NT2/D1 (cell line): ENCODE data around the gene TEKT5.
"Not testable (repeated sequence)": the region's sequence is repeated elsewhere in the genome, so short reads cannot be mapped to it uniquely, and the experiment has no call there.

Source experiments
- DNase-seq: peaks from one replicate; pipeline ENCODE4 v3.0.0-alpha.2; 2011; ENCODE audit warnings: low read depth, low spot score
- H3K27me3 ChIP-seq: 2 replicates; pipeline ENCODE4 v1.6.0; 2011; ENCODE audit warnings: mild to moderate bottlenecking; ENCODE audit not compliant: insufficient read length, insufficient read depth
- H3K36me3 ChIP-seq: 2 replicates; pipeline ENCODE4 v1.6.1; 2011; ENCODE audit warnings: mild to moderate bottlenecking, low read length, mixed read lengths; ENCODE audit not compliant: insufficient read depth, insufficient read length
- H3K4me1 ChIP-seq: 2 replicates; pipeline ENCODE4 v1.5.1; 2011; ENCODE audit not compliant: insufficient read depth, insufficient read length
- H3K4me3 ChIP-seq: 2 replicates; pipeline ENCODE4 v1.5.1; 2011; ENCODE audit warnings: low read depth; ENCODE audit not compliant: insufficient read length
- H3K9ac ChIP-seq: 2 replicates; pipeline ENCODE4 v1.6.0; 2011; ENCODE audit warnings: low read depth; ENCODE audit not compliant: insufficient read length
- H3K9me3 ChIP-seq: 2 replicates; pipeline ENCODE4 v1.5.1; 2011; ENCODE audit warnings: mild to moderate bottlenecking, low read length; ENCODE audit not compliant: insufficient read depth
- SUZ12 ChIP-seq: IDR thresholded peaks from 2 replicates; pipeline ENCODE4 v1.6.1; 2011; ENCODE audit not compliant: insufficient read length, insufficient read depth; ENCODE audit errors: extremely low read depth
- YY1 ChIP-seq: IDR thresholded peaks from 2 replicates; pipeline ENCODE4 v1.6.1; 2011; ENCODE audit not compliant: insufficient read length, insufficient read depth
- ZNF274 ChIP-seq: IDR thresholded peaks from 2 replicates; pipeline ENCODE4 v1.6.1; 2011; ENCODE audit warnings: mild to moderate bottlenecking, low read depth, low read length

Gene TEKT5

DNA sequence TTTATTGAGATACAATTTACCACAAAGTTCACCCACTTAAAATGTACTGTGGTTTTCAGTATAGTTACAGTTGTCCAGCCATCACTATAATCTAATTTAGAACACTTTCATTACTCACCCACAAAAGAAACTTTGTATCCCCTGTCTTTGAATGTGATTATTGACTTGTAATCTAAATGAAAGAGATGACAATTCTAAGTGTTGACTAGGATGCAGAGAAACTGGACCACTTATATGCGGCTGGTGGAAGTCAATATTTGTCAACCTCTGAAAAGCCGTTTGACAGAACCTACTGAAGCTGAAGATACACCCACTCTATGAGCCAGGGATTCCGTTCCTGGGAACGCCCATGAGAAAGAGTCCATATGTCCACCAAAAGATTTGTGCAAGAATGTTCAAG, 36.8 kb downstream of the TEKT5 start:
- H3K4me3 ChIP-seq = no peak overlapping the region
- no peaks in the 10 kb centered on the region for H3K27me3 ChIP-seq
- no peak for DNase-seq
- H3K9ac ChIP-seq = no peak overlapping the region
- peaks cover 3% of the 10 kb centered on the region; the same call in 1 of the 2 replicates for H3K9me3 ChIP-seq
- H3K4me1 ChIP-seq = peaks cover 7% of the 10 kb centered on the region
- no peaks in the 10 kb centered on the region for H3K36me3 ChIP-seq
- TF ChIP-seq ZNF274 (no peak), YY1 (no peak), SUZ12 (no peak)

DNA sequence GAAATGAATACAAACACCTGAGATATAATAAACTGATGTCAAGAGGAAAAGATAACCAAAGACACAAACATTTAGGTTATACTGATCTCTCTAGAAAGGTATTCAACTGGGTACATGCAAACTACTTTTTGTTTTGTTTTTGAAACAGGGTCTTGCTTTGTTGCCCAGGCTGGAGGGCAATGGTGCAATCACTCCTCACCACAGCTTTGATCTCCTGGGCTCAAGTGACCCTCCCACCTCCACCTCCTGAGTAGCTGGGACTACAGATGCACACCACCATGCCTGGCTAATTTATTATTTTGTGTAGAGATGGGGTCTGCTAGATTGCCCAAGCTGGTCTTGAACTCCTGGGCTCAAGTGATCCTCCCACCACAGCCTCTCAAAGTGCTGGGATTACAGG, 38.1 kb downstream of the TEKT5 start:
- Histone ChIP-seq H3K9me3 (peaks cover 3% of the 10 kb centered on the region; the same call in 1 of the 2 replicates), H3K4me1 (peaks cover 3% of the 10 kb centered on the region), H3K36me3 (no peaks in the 10 kb centered on the region), H3K27me3 (no peaks in the 10 kb centered on the region), H3K9ac (no peak overlapping the region), H3K4me3 (no peak overlapping the region)
- TF ChIP-seq ZNF274 = no peak
- no peak for TF ChIP-seq SUZ12
- TF ChIP-seq YY1 = no peak
- DNase-seq = no peak

DNA sequence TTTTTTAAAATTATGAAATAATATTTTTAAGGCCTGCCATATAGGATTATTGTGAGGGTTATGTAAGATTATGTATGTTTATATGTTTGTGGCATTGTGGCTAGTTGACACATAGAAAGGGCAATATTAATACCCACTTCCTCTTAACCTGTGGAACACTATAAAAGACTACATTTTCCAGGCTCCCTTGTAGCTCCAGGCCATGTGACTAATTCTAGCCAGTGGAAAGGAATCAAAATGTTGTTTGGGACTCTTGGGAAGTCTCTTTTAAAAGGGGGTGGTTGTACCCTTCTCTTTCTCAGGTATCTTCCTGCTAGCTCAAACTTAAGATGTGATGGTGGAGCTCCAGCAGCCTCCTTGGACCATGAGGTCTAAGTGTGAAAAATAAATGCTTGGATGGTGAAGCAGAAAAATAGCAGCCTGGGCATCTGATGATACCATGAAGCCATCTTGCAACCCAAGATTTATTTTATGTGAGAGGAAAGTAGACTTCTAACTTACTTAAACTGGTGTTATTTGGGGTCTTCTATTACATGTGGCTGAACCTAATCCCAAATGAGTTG, 39.2 kb downstream of the TEKT5 start:
- H3K9ac ChIP-seq = no peak overlapping the region
- no peaks in the 10 kb centered on the region for H3K36me3 ChIP-seq
- DNase-seq = no peak
- no peaks in the 10 kb centered on the region for H3K27me3 ChIP-seq
- peaks cover 3% of the 10 kb centered on the region; the same call in 1 of the 2 replicates for H3K9me3 ChIP-seq
- TF ChIP-seq YY1 (no peak), SUZ12 (no peak), ZNF274 (no peak)
- no peaks in the 10 kb centered on the region for H3K4me1 ChIP-seq
- no peak overlapping the region for H3K4me3 ChIP-seq

DNA sequence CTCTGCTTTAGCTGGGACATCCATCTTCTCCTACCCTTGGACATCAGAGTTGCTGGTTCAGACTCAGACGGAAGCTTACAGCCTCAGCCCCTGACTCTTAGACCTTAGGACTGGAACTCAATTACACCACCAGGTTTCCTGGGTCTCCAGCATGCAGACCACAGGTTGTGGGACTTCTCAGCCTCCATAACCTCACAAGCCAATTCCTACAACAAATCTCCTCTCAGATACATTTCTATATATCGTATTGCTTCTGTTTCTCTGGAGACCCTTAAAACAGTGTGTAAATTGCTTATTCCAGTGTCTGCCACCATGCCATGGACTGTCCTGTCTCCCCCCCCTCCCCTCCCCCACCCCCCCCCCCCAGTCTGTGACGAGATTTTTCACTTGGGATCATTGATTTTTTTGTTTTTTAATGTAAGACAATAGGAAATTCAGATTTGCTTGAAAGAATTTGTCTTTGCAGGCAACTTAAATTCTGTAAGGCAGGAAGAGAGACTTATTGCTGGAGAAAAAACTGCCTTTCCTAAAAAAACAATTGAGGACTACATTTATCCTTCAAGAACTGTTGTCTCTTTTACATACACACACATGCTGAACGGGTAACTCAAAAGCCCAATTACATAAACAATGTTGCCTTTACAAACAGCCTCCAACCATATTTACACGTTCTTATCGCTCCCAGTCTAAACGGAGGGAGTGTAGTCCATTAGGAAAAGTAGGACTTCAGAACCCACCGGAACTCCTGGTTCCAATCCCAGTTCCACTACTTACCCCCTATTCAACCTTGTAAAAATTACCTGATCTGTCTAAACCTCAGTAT, 39.9 kb downstream of the TEKT5 start:
- Histone ChIP-seq H3K27me3 (no peaks in the 10 kb centered on the region), H3K9ac (no peak overlapping the region), H3K36me3 (no peaks in the 10 kb centered on the region), H3K4me1 (no peaks in the 10 kb centered on the region), H3K4me3 (no peak overlapping the region), H3K9me3 (peaks cover 3% of the 10 kb centered on the region; the same call in 1 of the 2 replicates)
- TF ChIP-seq SUZ12 (no peak), YY1 (no peak), ZNF274 (no peak)
- DNase-seq = no peak

DNA sequence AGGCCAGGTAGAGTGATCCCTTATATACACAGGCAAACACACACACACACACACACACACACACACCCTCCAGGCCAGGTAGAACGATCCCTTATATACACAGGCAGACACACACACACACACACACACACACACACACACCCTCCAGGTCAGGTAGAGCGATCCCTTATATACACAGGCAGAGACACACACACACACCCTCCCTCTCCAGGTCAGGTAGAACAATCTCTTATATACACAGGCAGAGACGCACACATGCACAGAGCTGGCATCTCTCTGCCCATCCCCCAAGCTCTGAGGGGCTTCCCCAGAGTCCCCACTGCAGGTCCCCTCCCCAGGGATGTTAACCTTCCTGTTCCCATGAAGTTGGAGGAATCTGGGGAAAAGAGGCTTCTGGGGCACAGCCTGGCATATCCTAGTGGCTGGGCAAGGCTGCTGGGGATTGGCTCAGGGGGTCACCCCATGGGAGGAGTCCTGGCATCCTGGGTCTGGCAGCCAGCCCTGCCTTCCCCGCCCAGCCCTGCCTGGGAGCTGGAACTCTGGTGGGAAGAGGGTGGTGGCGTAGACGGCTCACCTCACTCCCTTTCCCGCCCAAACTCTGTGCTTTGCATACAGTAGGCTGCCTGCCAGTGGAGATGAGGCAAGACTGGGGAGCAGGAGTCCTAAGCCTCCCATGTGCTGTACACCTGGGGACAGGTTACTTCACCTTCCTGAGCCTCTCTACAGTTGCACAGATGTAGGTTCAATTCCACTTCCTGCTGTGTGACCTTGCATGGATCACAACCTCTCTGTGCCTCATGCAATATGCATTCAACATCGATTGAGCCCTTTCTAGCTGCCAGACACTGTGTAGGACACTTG, 41.8 kb downstream of the TEKT5 start:
- H3K9me3 ChIP-seq = peaks cover 3% of the 10 kb centered on the region; the same call in 1 of the 2 replicates
- DNase-seq = no peak
- TF ChIP-seq YY1 (no peak), SUZ12 (no peak), ZNF274 (no peak)
- H3K4me3 ChIP-seq = no peak overlapping the region
- H3K4me1 ChIP-seq = no peaks in the 10 kb centered on the region
- no peak overlapping the region for H3K9ac ChIP-seq
- H3K27me3 ChIP-seq = no peaks in the 10 kb centered on the region
- no peaks in the 10 kb centered on the region for H3K36me3 ChIP-seq

DNA sequence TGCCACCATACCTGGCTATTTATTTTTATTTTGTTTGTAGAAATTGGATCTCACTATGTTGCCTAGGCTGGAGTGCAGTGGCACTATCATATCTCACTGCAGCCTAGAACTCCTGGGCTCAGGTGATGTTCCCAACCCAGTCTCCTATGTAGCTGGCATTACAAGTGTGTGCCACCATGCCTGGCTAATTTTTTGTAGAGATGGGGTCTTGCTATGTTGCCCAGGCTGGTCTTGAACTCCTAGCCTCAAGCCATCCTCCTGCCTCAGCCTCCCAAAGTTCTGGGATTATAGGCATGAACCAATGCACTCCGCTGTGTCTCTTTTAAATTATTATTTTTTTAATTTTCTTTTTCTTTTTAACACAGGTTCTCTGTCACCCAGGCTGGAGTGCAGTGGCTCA, 45.6 kb downstream of the TEKT5 start:
- not testable (repeated sequence) for DNase-seq, H3K9ac ChIP-seq, H3K9me3 ChIP-seq, H3K4me3 ChIP-seq, H3K27me3 ChIP-seq, H3K4me1 ChIP-seq, H3K36me3 ChIP-seq

DNA sequence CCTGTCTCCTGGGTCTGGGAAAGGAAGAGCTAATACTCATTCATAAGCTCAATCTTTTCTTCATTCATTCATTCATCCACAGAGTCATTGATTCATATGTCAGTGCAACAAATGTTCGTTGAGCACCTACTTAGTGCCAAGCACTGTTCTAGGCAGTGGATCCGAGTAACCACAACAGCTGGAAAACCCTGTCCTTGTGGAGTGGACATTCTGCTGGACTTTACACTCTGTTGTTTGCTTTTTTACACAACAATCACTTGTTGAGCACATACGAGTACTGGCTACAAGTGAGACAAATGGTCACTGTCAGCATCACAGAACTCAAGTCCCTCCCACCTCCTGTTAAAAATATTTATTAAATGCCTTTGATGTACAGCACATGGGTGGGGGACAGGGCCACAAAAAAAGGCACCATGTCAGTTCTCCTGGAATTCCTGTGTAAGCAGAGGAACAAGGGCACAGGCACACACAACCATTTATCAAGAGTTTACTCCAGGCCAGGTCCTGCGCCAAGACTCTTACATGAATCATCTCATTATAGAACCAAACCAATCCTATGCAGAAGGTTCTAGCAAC, 46.9 kb downstream of the TEKT5 start:
- no peaks in the 10 kb centered on the region for H3K27me3 ChIP-seq

More for the DNA sequence above, 46.9 kb downstream of the TEKT5 start:
- Histone ChIP-seq H3K9me3 (no peaks in the 10 kb centered on the region), H3K4me1 (no peaks in the 10 kb centered on the region), H3K4me3 (no peak overlapping the region), H3K9ac (no peak overlapping the region), H3K36me3 (no peaks in the 10 kb centered on the region)
- no peak for TF ChIP-seq SUZ12
- no peak for TF ChIP-seq ZNF274
- TF ChIP-seq YY1 = no peak
- no peak for DNase-seq
